GM18502 (cell line): ENCODE results near the gene PLEKHM2.

ENCODE experiments used
- ATAC-seq: cut with Tn5 transposase; IDR thresholded peaks from one replicate; pipeline ENCODE4 v1.9.1; 2021; ENCODE audit warnings: mild to moderate bottlenecking; ENCODE audit not compliant: unreplicated experiment, poor library complexity

PLEKHM2 gene

GRCh38 chr1:15722836-15723532 is 38.9 kb downstream of the PLEKHM2 start:
- ATAC-seq = no peak

DNA sequence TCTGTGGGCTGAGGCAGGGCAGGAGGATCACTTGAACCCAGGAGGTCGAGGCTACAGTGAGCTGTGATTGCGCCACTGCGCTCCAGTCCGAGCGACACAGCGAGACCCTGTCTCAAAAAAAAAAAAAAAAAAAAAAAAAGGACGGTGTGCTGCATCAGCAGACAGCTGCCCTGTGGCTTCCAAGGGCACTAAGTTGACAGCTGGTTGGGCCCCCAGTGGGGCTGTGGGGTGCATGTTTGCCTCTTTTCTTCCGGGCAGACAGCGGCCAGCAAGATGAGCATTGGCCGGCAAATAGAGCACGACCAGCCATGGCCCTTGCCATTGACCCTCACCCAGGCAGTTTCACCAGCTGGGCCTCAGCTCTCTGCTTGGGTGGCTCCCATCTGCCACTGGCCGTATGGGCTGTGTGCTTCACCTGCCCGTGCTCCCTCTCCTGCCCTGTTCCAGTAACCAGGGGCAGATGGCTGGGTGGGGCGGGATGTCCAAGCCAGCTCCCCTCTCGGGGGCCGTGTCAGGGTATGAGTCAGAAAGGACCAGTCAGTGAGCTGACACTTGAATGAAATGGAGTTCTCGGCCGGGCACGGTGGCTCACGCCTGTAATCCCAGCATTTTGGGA is 39.6 kb downstream of the PLEKHM2 start:
- ATAC-seq = no peak

GRCh38 chr1:15724949-15725880 is 41.1 kb downstream of the PLEKHM2 start:
- no peak for ATAC-seq

DNA sequence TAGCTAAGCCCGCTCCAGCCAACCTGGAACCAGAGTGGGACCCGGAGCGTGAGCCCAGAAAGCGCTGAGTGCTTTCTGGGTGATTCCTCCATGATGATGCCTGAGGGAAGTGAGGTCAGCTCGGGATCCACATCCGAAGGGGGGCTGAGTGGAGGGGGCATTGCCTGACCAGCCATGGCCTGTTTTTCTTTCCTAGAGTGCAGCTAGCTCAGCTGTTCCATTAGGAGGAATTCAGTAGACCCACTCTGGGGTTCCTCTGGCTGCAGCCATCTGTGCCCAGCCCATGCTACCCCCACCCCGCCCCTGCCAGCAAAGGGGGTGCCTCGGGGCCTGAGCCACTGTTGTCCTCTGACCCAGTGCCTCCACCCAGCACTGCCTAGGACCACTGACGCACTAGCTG is 42.4 kb downstream of the PLEKHM2 start:
- no peak for ATAC-seq

- ATAC-seq = no peak
These were observed 42.9 kb downstream of the PLEKHM2 start for GRCh38 chr1:15727021-15727420.

DNA sequence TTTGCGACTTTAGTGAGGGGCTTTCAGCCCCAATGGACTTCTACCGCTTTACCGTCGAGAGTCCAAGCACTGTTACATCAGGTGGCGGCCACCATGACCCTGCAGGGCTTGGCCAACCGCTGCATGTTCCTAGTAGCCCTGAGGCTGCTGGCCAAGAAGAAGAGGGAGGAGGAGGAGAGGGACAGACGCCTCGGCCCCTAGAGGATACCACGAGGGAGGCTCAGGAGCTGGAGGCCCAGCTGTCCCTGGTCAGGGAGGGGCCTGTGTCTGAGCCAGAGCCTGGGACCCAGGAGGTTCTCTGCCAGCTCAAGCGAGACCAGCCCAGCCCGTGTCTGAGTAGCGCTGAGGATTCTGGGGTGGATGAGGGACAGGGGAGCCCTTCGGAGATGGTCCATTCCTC is 43.3 kb downstream of the PLEKHM2 start:
- ATAC-seq = no peak

GRCh38 chr1:15727866-15728534 is 43.9 kb downstream of the PLEKHM2 start:
- no peak for ATAC-seq

- ATAC-seq = no peak
These were observed 45.0 kb downstream of the PLEKHM2 start for GRCh38 chr1:15728937-15729657.

DNA sequence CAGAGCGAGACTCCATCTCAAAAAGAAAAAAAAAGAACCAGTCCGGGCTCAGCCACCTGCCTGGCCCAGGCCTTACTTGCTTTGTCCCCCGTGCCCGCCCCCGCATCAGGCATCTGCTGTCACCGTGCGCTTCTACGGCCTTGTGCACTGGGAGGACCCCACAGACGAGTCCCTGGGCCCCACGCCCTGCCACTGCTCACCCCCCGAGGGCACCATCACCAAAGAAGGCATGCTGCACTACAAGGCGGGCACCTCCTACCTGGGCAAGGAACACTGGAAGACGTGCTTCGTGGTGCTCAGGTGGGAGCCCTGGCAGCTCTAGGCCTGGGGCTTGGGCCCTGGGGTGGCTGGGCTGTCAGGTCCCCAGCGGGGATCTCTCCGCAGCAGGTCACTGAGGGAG is 46.3 kb downstream of the PLEKHM2 start:
- no peak for ATAC-seq

- no peak for ATAC-seq
These were observed 46.8 kb downstream of the PLEKHM2 start for GRCh38 chr1:15730936-15731335.

- no peak for ATAC-seq
These were observed 47.9 kb downstream of the PLEKHM2 start for GRCh38 chr1:15731735-15732685.

DNA sequence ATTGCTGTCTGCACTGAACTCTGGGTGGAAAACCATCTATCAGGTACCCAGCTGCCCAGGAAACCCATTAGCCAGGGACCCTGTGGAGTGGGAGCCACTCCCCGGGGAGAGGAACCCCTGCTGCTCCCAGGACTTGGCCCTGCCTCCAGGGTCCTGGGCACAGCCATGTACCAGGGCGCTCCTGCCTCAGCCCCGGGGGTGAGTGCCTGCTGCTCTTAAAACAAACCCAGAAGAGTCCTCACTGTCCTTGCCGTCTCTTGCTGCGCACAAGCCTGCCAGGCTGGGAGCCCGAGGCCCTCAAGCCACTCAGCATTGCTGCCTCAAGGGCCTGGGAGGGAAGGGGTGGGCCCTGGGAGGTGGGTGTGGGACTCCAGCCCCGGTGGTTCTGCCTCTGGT is 48.6 kb downstream of the PLEKHM2 start:
- no peak for ATAC-seq

- no peak for ATAC-seq
These were observed 49.2 kb downstream of the PLEKHM2 start for GRCh38 chr1:15733218-15733725.

GRCh38 chr1:15733726-15734226 is 49.7 kb downstream of the PLEKHM2 start:
- no peak for ATAC-seq

GRCh38 chr1:15734296-15734695 is 50.2 kb downstream of the PLEKHM2 start:
- no peak for ATAC-seq

DNA sequence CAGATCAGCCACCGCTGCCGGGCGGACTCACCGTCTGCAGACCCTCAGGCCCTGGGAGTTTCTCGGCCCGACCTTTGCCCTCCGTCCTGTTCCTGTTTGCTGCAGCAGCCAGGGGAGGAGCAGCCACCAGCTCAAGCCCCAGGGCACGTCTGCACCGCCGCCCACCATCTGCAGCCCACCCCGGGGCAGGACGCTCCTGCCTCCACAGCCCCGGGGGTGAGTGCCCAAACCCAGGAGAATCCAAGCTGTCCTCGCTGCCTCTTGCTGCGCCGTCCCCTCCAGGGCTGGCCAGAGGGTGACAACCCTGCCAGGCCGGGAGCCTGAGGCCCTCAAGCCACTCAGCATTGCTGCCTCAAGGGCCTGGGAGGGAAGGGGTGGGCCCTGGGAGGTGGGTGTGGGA is 50.8 kb downstream of the PLEKHM2 start:
- ATAC-seq = no peak

GRCh38 chr1:15735304-15736037 is 51.4 kb downstream of the PLEKHM2 start:
- ATAC-seq = no peak
